Cardiac muscle cell (in vitro differentiated cells and primary cell): ENCODE results near the gene SMCO3. TPM values are rescaled to one million over a fixed set of nuclear protein-coding genes. Genes with fewer than 3 reads are reported as not detected.

Experiments used
- DNase-seq, 2 donors: peaks; one replicate each; pipeline versions ENCODE4 v3.0.0 to v3.0.0-alpha.2; 2010 to 2017; ENCODE audit warnings: low read depth in 1 of 2, low spot score in 1 of 2
- H3K27ac ChIP-seq: fragments of 200-600 bp; sonication (generic); 2 replicates; pipeline ENCODE4 v1.5.1; 2016
- H3K27me3 ChIP-seq: fragments of 200-600 bp; sonication (generic); 2 replicates; pipeline ENCODE4 v1.6.0; 2016; ENCODE audit warnings: control low read depth
- H3K36me3 ChIP-seq: fragments of 200-600 bp; sonication (generic); 2 replicates; pipeline ENCODE4 v1.5.1; 2016; ENCODE audit warnings: control low read depth
- H3K4me1 ChIP-seq: fragments of 200-600 bp; sonication (generic); 2 replicates; pipeline ENCODE4 v1.8.1; 2017; ENCODE audit warnings: low read depth, mild to moderate bottlenecking, mixed run types
- H3K4me3 ChIP-seq: fragments of 200-600 bp; sonication (generic); 2 replicates; pipeline ENCODE4 v1.5.1; 2016; ENCODE audit warnings: mild to moderate bottlenecking
- H3K9me3 ChIP-seq: fragments of 200-600 bp; sonication (generic); 2 replicates; pipeline ENCODE4 v1.5.1; 2017; ENCODE audit warnings: low read depth, mild to moderate bottlenecking, control low read depth
- polyA plus RNA-seq: library from polyadenylated mRNA; unstranded; fragments of >200 nt; fragmentation: Nextera tagmentation; extraction: Ambion mirVana; gene quantifications from 2 replicates; pipeline ENCODE4 v1.2.1, GENCODE V29; 2016
- total RNA-seq: library from RNA; depleted of rRNA; stranded (reverse); fragments of >200 nt; gene quantifications from 2 replicates; pipeline ENCODE4 v1.2.3, GENCODE V29; 2016
- TF ChIP-seq, protein P1 (sequence below): IDR thresholded peaks from 2 replicates; pipeline ENCODE4 v1.5.1; 2012; ENCODE audit warnings: low read depth, mild to moderate bottlenecking, low read length

The SMCO3 gene
- total and polyA plus RNA-seq, 2 experiments from 2014 or later = 0.22 TPM; not detected in 1

DNA sequence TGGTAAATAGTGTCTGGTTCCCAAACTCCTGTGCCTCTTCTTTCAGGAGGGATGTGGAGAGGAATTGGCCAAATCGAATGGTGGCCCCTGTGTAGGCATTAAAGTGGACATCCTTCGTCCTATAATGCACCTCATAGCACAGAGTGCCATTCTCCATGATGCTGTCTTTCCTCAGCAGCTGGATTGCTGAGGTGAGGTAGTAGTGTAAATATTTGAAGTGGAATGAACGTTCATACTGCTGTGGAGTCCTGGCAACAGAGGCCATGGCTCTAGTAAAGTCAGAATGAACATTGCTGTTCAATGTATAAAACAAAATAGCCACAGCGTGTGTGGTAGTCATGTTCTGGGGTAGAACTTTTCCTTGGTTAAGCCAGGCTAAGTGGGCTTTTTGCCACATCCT, 26.6 kb upstream of the SMCO3 start:
- Histone ChIP-seq H3K27me3 (no peaks in the 10 kb centered on the region), H3K36me3 (no peaks in the 10 kb centered on the region), H3K27ac (no peak overlapping the region), H3K4me3 (no peak overlapping the region), H3K4me1 (no peaks in the 10 kb centered on the region), H3K9me3 (no peaks in the 10 kb centered on the region)
- no peak for DNase-seq
- TF ChIP-seq, protein P1, sequence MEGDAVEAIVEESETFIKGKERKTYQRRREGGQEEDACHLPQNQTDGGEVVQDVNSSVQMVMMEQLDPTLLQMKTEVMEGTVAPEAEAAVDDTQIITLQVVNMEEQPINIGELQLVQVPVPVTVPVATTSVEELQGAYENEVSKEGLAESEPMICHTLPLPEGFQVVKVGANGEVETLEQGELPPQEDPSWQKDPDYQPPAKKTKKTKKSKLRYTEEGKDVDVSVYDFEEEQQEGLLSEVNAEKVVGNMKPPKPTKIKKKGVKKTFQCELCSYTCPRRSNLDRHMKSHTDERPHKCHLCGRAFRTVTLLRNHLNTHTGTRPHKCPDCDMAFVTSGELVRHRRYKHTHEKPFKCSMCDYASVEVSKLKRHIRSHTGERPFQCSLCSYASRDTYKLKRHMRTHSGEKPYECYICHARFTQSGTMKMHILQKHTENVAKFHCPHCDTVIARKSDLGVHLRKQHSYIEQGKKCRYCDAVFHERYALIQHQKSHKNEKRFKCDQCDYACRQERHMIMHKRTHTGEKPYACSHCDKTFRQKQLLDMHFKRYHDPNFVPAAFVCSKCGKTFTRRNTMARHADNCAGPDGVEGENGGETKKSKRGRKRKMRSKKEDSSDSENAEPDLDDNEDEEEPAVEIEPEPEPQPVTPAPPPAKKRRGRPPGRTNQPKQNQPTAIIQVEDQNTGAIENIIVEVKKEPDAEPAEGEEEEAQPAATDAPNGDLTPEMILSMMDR = no peak

DNA sequence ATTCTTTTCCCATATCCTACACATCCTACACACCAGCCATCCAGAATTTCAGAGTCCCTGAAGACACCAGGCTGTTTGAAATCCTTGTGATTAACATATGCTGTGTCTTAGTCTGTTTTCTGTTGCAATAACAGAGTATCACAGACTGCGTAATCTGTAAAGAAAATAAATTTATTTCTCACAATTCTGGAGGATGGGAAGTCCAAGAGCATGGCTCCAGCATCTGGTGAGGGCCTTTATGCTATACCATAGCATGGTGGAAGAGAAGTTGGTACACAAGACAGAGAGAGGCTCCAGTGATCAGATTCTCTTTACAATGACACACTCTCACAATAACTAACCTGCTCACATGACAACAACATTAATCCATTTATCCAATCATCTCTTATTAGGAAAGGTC, 25.3 kb upstream of the SMCO3 start:
- TF ChIP-seq, protein P1 = no peak
- no peaks in the 10 kb centered on the region for H3K9me3 ChIP-seq
- no peak for DNase-seq
- H3K36me3 ChIP-seq = no peaks in the 10 kb centered on the region
- no peaks in the 10 kb centered on the region for H3K27me3 ChIP-seq
- peaks cover 10% of the 10 kb centered on the region for H3K4me1 ChIP-seq
- H3K4me3 ChIP-seq = no peak overlapping the region
- H3K27ac ChIP-seq = no peak overlapping the region

DNA sequence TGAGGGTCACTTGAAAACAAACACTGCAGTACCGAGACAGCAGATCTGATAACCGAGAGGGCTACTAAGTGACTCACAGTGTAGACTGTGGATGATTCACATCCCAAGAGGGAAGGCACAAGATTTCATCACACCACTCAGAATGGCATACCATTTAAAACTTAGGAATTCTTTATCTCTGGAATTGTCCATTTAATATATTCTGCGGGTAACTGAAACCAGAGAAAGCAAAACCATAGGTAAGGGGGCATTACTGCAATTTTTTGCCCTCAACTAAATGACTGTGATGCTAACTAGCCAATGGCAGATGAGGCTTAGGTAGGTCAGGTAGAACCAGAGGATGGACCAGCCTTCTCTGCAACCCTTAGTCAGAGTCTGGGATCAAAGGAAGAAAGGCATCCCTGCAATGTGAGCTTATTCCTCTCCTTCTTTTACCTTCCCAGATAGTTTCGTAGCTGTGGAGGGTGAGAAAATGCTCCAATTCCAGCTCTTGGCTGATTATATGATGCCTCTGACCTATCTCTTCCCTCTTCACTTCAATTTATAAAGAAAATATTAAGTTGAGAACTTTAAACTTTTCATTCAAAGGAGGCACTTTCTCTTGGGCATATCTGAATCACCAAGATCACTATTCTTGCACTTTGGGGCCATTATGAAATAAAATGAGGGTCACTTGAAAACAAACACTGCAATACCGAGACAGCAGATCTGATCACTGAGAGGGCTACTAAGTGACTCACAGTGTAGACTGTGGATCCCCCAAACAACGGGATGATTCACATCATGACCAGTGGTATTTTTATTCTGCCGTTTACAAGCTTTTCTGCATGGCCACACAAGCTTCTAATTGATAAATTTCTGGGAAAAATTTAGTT, 22.6 kb upstream of the SMCO3 start:
- peaks cover 17% of the 10 kb centered on the region for H3K4me1 ChIP-seq
- no peaks in the 10 kb centered on the region for H3K27me3 ChIP-seq
- TF ChIP-seq, protein P1 = no peak
- H3K4me3 ChIP-seq = no peak overlapping the region
- H3K36me3 ChIP-seq = no peaks in the 10 kb centered on the region
- DNase-seq = peak in 1 of 2 donors; percentile 92
- no peak overlapping the region for H3K27ac ChIP-seq
- no peaks in the 10 kb centered on the region for H3K9me3 ChIP-seq

DNA sequence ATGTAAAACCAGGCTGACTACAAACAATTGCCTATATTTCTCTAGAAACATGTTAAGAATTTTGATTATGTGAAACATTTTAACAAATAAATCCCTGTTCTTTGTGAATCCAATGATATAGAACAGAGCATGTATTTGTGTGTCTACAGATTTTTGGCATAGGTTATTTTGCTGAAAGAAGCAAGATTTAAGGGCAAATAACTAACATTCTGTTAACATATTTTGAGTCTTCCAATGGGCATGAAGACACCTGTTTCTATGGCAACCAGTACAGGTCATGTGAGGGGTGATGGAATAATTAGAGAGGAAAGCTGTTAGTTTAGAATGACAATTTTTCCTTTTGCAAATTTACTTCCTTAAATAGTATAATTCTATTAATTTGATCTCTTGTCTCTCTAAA, 20.5 kb upstream of the SMCO3 start:
- TF ChIP-seq, protein P1 = no peak
- H3K4me1 ChIP-seq = peaks cover 17% of the 10 kb centered on the region
- no peaks in the 10 kb centered on the region for H3K27me3 ChIP-seq
- no peaks in the 10 kb centered on the region for H3K36me3 ChIP-seq
- no peak overlapping the region for H3K4me3 ChIP-seq
- peak in 1 of 2 donors; percentile 42 for DNase-seq
- no peaks in the 10 kb centered on the region for H3K9me3 ChIP-seq
- H3K27ac ChIP-seq = no peak overlapping the region

DNA sequence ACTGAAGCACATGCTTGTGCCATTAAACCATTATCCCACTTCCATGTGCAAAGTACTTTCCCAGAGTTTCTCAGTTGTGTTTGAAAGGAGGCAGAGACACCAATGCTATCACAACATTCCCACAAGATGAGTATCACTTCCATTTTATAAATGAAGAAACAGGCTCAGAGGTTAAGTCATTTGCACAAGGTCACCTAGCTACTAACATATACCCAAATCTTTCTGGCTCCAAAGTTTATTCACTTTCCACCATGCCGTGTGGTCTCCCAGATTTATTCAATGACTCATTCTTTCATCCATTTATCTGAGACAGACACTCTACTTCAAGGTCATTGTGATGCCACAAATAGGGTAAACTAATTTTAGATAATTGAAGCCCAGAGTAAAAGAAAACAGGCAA, 20.0 kb upstream of the SMCO3 start:
- H3K4me3 ChIP-seq = no peak overlapping the region
- no peaks in the 10 kb centered on the region for H3K36me3 ChIP-seq
- H3K27me3 ChIP-seq = no peaks in the 10 kb centered on the region
- H3K27ac ChIP-seq = no peak overlapping the region
- peaks cover 17% of the 10 kb centered on the region for H3K4me1 ChIP-seq
- TF ChIP-seq, protein P1 = no peak
- no peaks in the 10 kb centered on the region for H3K9me3 ChIP-seq
- no peak for DNase-seq
